ENCODE data around the gene SLC39A10.

DNA sequence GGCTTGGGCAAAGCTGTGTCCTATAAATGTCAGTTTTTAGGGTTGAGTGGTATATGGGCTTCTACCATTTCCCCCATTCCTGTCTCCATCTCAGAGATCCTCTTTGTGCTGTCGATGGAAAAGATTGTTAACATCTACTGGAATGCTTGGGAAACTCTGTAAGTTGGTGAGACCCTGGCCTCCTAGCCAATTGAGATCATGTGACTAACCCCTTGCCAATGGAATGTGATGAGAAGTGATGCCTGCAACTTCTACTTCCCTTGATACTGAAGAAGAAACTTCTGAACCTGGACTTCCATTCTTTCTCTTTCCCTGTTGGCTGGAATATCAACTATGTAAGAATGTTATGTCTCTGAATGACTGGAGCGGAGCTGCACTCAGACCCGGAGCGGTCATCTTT, 14.5 kb downstream of the SLC39A10 start:
- TF ChIP-seq, protein P1, sequence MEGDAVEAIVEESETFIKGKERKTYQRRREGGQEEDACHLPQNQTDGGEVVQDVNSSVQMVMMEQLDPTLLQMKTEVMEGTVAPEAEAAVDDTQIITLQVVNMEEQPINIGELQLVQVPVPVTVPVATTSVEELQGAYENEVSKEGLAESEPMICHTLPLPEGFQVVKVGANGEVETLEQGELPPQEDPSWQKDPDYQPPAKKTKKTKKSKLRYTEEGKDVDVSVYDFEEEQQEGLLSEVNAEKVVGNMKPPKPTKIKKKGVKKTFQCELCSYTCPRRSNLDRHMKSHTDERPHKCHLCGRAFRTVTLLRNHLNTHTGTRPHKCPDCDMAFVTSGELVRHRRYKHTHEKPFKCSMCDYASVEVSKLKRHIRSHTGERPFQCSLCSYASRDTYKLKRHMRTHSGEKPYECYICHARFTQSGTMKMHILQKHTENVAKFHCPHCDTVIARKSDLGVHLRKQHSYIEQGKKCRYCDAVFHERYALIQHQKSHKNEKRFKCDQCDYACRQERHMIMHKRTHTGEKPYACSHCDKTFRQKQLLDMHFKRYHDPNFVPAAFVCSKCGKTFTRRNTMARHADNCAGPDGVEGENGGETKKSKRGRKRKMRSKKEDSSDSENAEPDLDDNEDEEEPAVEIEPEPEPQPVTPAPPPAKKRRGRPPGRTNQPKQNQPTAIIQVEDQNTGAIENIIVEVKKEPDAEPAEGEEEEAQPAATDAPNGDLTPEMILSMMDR (IDR thresholded peaks at IDR 0.05), result no peak
- TF ChIP-seq POLR2A (IDR thresholded peaks at IDR 0.05), result no peak
